SJSA1 (cell line): ENCODE data around the gene TTC38. TPM values are rescaled to one million over a fixed set of nuclear protein-coding genes. Genes with fewer than 3 reads are reported as not detected.
"Not testable (repeated sequence)": the region's sequence is repeated elsewhere in the genome, so short reads cannot be mapped to it uniquely, and the experiment has no call there.

ENCODE experiments used
- DNase-seq, 2 experiments: peaks; one replicate each; pipeline ENCODE4 v3.0.0-alpha.2; 2015 to 2020; ENCODE audit warnings: low spot score in 2 of 2, low read depth in 1 of 2
- H3K27ac ChIP-seq: fragments of 250-450 bp; sonication (Bioruptor Pico); 2 replicates; pipeline ENCODE4 v1.5.1; 2020; ENCODE audit warnings: mild to moderate bottlenecking, moderate library complexity
- H3K27me3 ChIP-seq: fragments of 250-450 bp; sonication (Bioruptor Pico); replicated peaks from 2 replicates; pipeline ENCODE4 v1.5.1; 2020; ENCODE audit warnings: mild to moderate bottlenecking, moderate library complexity
- H3K36me3 ChIP-seq: fragments of 250-450 bp; sonication (Bioruptor Pico); 2 replicates; pipeline ENCODE4 v1.5.1; 2020; ENCODE audit warnings: mild to moderate bottlenecking
- H3K4me1 ChIP-seq: fragments of 250-450 bp; sonication (Bioruptor Pico); replicated peaks from 2 replicates; pipeline ENCODE4 v1.6.1; 2021; ENCODE audit warnings: mild to moderate bottlenecking
- H3K4me3 ChIP-seq: fragments of 250-450 bp; sonication (Bioruptor Pico); 2 replicates; pipeline ENCODE4 v1.5.1; 2020; ENCODE audit warnings: mild to moderate bottlenecking
- H3K9me3 ChIP-seq: fragments of 250-450 bp; sonication (Bioruptor Pico); replicated peaks from 2 replicates; pipeline ENCODE4 v1.5.1; 2020; ENCODE audit warnings: mild to moderate bottlenecking
- total RNA-seq: library from RNA; depleted of rRNA; stranded (reverse); fragments of >200 nt; shearing (Covaris generic); gene quantifications from 2 replicates; pipeline ENCODE4 v1.2.3, GENCODE V29; 2014

The TTC38 gene
- total RNA-seq, 1 experiment from 2014 or later: 58.1 TPM

DNA sequence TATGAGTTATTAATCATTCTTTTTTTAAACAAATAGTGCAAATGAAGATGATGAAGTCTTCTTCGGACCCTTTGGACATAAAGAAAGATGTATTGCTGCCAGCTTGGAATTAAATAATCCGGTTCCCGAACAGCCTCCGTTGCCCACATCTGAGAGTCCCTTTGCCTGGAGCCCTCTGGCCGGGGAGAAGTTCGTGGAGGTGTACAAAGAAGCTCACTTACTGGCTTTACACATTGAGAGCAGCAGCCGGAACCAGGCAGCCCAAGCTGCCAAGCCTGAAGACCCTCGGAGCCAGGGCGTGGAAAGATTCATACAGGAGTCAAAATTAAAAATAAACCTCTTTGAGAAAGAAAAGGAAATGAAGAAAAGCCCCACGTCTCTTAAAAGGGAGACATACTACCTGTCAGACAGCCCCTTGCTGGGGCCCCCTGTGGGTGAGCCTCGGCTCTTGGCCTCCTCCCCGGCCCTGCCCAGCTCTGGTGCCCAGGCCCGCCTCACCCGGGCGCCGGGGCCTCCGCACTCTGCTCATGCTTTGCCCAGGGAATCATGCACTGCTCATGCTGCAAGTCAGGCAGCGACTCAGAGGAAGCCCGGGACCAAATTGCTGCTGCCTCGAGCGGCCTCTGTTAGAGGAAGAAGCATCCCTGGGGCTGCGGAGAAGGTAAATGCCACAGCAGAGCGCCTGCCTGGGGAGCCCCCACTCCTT, 40.6 kb downstream of the TTC38 start:
- Histone ChIP-seq H3K9me3 (no peaks in the 10 kb centered on the region), H3K4me1 (peaks cover 2% of the 10 kb centered on the region), H3K27me3 (no peaks in the 10 kb centered on the region), H3K27ac (no peak overlapping the region), H3K36me3 (peaks cover 92% of the 10 kb centered on the region), H3K4me3 (no peak overlapping the region)
- DNase-seq: no peak

DNA sequence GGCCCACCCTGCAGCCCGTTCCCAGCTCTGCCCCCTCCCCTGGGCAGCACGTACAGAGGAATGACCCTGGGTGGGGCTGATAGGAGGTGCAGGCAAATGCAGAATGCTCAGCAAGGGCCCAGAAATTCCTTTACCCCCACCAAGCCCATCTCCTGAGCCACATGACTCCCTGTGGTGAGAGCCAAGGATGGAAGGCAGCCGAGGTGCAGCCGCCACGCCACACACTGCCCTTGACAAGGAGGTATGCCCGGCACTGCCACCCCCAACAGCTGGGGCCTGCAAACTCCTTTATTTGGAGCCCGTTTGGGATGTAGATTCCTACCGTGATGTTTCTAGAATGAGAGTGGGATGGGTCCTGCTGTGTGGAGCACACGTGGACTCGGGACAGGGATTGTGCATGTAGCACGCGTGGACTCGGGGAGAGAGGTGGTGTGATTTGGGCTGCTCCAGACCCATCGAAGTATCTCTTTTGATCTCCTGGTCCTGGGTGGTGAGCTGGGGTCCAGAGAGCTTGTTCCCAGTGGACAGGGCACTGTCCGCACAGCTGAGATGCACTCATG, 41.8 kb downstream of the TTC38 start:
- peaks cover 92% of the 10 kb centered on the region for H3K36me3 ChIP-seq
- no peak overlapping the region for H3K4me3 ChIP-seq
- H3K27ac ChIP-seq: no peak overlapping the region
- H3K9me3 ChIP-seq: no peaks in the 10 kb centered on the region
- H3K27me3 ChIP-seq: no peaks in the 10 kb centered on the region
- DNase-seq: no peak
- H3K4me1 ChIP-seq: no peaks in the 10 kb centered on the region

DNA sequence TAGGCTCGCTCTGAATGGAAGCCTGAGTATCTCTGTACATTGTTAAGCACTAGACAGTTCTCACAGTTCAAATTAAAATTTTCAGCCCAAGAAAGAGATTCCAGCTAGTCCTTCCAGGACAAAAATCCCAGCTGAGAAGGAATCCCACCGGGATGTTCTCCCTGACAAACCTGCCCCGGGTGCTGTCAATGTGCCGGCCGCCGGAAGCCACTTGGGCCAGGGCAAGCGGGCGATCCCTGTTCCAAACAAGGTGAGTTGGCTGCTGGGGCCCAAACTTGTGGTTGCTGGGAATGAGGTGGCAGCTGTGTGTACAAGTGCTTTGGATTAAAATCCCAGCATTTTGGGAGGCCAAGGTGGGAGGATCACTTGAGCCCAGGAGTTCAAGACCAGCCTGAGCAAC, 44.2 kb downstream of the TTC38 start:
- peaks cover 94% of the 10 kb centered on the region for H3K36me3 ChIP-seq
- DNase-seq: no peak
- H3K27ac ChIP-seq: no peak overlapping the region
- no peaks in the 10 kb centered on the region for H3K9me3 ChIP-seq
- H3K27me3 ChIP-seq: no peaks in the 10 kb centered on the region
- no peak overlapping the region for H3K4me3 ChIP-seq
- no peaks in the 10 kb centered on the region for H3K4me1 ChIP-seq

DNA sequence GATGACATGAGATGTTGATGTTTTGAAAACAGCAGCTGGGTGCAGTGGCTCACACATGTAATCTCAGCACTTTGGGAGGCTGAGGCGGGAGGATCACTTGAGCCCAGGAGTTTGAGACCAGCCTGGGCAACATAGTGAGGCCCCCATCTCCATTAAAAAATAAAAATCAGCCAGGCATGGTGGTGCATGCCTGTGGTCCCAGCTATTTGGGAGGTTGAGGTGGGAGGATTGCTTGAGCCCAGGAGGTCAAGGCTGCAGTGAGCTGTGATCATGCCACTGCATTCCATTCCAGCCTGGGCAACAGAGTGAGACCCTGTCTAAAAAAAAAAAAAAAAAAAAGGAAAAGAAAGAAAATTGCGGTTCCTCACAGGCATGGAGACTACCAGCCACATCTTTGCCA, 45.0 kb downstream of the TTC38 start:
- H3K4me1 ChIP-seq, H3K4me3 ChIP-seq, H3K27ac ChIP-seq, H3K27me3 ChIP-seq, H3K9me3 ChIP-seq, DNase-seq: not testable (repeated sequence)
- peaks cover 94% of the 10 kb centered on the region for H3K36me3 ChIP-seq

DNA sequence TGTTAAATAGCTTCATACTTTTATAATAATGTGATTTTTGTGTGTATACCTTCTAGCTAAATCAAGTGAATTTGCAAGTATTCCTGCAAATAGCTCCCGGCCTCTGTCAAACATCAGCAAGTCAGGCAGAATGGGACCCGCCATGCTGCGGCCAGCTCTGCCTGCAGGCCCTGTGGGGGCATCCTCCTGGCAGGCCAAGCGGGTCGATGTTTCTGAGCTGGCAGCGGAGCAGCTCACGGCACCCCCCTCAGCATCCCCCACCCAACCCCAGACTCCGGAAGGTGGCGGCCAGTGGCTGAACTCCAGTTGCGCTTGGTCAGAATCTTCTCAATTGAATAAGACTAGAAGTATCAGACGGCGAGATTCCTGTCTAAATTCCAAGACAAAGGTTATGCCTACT, 48.2 kb downstream of the TTC38 start:
- Histone ChIP-seq H3K27ac (no peak overlapping the region), H3K4me1 (no peaks in the 10 kb centered on the region), H3K9me3 (no peaks in the 10 kb centered on the region), H3K4me3 (no peak overlapping the region), H3K36me3 (peaks cover 94% of the 10 kb centered on the region), H3K27me3 (no peaks in the 10 kb centered on the region)
- no peak for DNase-seq

DNA sequence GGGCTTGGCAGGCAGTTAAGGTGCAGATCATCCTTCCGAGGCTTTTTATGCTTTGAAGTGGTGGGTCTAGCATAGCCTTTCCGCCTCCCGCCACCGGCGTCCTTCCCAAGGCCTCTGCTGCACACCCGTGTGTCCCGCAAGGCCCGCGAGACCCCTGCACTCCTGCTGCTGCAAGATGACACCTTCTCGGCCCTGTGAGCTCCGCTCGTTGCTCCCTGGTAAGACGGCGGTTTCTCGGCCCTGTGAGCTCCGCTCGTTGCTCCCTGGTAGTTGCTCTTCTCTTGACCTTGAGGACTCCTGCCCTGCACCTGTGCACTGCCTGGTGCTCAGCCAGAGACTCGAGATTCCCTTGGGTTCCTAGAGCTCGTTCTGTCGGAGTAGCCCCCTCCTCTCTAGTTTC, 49.8 kb downstream of the TTC38 start:
- Histone ChIP-seq H3K4me3 (no peak overlapping the region), H3K4me1 (no peaks in the 10 kb centered on the region), H3K27ac (no peak overlapping the region), H3K9me3 (no peaks in the 10 kb centered on the region), H3K27me3 (no peaks in the 10 kb centered on the region), H3K36me3 (peaks cover 91% of the 10 kb centered on the region)
- no peak for DNase-seq

DNA sequence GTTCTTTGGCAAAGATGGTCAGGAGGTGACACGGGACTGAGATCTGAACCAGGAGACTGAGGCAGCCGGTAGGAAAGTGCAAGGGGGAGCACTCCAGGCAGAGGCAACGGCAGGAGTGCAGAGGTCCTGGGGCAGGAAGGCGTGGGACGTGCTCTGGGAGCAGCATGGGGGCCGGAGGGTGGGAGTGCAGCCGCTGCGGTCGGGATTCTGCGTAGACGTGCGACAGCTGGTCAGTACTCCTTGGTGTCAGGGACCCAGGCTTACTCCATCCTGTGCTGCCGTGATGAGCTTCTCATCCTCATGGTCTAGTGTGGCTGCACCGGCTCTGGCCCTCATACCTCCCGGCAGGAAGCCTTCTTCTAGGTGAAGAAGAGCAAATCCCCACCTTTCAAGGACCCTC, 50.8 kb downstream of the TTC38 start:
- no peaks in the 10 kb centered on the region for H3K9me3 ChIP-seq
- no peaks in the 10 kb centered on the region for H3K27me3 ChIP-seq
- H3K36me3 ChIP-seq: peaks cover 96% of the 10 kb centered on the region
- no peaks in the 10 kb centered on the region for H3K4me1 ChIP-seq
- DNase-seq: no peak
- no peak overlapping the region for H3K4me3 ChIP-seq
- H3K27ac ChIP-seq: no peak overlapping the region

DNA sequence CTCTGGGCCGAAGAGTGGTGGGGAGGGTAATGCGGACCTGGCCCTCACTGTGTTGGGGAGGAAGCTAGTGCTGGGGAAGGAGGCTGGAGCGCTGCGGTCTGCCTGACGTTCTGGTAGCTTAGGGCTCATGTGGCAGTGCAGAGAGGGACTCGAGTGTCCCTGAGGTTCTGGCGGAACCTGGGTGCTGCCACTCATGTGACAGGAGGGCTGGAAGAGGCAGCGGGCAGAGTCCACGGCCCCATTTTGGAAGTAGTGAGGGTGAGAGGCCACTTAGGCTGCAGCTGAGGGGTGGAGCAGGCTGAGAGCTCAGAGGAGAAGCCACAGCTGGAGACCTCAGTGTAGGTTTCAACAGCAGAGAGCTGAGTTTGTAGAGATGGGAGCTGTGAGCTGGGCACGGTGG, 51.5 kb downstream of the TTC38 start:
- no peak overlapping the region for H3K4me3 ChIP-seq
- DNase-seq: no peak
- no peak overlapping the region for H3K27ac ChIP-seq
- peaks cover 96% of the 10 kb centered on the region for H3K36me3 ChIP-seq
- no peaks in the 10 kb centered on the region for H3K4me1 ChIP-seq
- no peaks in the 10 kb centered on the region for H3K9me3 ChIP-seq
- no peaks in the 10 kb centered on the region for H3K27me3 ChIP-seq

DNA sequence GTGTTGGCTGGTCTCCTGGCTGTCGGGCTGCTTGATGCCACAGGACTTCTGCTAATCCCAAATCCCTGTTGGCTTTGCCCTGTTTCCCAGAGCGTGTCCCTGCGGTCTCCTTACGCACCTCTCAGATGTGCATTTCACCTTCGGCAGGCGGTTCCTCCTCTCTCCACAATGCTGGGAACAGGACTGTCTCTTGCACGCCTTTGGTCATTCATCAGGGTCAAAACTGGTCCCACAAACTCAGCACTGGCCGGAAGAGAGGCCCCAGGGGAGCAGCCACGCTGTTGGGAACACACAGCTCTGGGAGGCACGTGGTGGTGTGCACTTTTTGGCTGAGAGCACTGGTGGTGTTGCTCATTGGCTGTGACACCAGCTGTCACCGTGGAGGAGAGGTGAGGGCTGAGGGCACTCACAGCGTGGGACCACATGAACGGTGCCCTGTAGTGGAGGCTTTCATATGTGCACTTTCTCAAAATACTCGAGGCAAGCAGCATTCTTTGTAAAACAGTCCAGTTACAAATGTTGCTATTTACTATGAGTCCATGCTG, 52.4 kb downstream of the TTC38 start:
- peaks cover 97% of the 10 kb centered on the region for H3K36me3 ChIP-seq
- no peaks in the 10 kb centered on the region for H3K4me1 ChIP-seq
- H3K27ac ChIP-seq: no peak overlapping the region
- H3K9me3 ChIP-seq: no peaks in the 10 kb centered on the region
- no peaks in the 10 kb centered on the region for H3K27me3 ChIP-seq
- no peak for DNase-seq
- no peak overlapping the region for H3K4me3 ChIP-seq

DNA sequence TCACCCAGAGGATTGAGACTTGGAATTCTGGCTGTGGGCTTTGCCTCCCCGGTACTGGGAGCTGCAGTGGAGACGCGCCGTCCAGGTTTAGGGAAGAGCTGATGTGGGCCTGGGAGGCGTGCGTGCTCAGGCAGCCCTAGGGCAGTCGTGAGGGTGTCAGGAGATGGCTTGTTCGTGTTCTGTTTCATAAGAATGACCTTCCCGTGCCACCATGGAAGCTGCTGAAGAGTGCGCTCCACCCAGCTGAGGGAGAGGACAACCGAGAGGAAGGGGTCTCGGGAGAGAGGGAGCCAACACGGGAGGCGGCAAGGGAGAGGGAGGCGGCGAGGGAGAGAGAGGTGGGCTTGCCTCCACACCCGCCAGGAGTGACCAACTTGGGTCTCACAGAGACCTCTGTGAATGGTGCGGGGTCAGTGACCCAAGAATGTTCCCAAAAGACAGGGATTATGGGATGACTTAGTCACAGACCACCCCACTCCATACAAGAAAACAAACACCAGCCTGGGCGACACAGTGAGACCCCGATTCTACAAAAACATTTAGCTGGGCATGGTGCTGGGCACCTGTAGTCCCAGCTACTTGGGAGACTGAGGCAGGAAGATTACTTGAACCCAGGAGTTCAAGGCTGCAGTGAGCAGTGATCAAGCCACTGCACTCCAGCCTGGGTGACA, 53.0 kb downstream of the TTC38 start:
- H3K4me3 ChIP-seq: no peak overlapping the region
- no peaks in the 10 kb centered on the region for H3K9me3 ChIP-seq
- peaks cover 97% of the 10 kb centered on the region for H3K36me3 ChIP-seq
- no peaks in the 10 kb centered on the region for H3K4me1 ChIP-seq
- H3K27ac ChIP-seq: no peak overlapping the region
- no peak for DNase-seq
- H3K27me3 ChIP-seq: no peaks in the 10 kb centered on the region

DNA sequence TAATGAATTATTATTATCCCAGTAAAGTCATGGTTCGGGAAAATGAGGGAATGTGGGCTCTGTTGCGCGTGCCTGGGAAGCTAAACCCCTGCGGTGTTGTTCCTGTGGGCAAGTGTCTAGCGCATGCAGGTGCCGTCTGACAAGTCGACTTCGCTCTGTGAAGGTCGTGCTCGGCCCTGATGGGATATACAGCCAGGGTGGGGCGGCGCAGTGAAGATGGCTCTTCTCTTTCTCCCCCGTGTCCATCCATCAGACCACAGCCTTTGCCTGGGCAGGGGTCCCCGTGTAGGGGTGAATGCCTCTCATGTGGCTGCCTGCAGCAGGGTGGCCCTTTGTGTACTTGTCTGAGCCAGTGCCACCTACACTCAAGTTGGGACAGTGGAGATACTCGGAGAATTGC, 54.9 kb downstream of the TTC38 start:
- H3K27me3 ChIP-seq: no peaks in the 10 kb centered on the region
- DNase-seq: no peak
- H3K4me1 ChIP-seq: no peaks in the 10 kb centered on the region
- no peaks in the 10 kb centered on the region for H3K9me3 ChIP-seq
- H3K27ac ChIP-seq: no peak overlapping the region
- peaks cover 97% of the 10 kb centered on the region for H3K36me3 ChIP-seq
- no peak overlapping the region for H3K4me3 ChIP-seq

DNA sequence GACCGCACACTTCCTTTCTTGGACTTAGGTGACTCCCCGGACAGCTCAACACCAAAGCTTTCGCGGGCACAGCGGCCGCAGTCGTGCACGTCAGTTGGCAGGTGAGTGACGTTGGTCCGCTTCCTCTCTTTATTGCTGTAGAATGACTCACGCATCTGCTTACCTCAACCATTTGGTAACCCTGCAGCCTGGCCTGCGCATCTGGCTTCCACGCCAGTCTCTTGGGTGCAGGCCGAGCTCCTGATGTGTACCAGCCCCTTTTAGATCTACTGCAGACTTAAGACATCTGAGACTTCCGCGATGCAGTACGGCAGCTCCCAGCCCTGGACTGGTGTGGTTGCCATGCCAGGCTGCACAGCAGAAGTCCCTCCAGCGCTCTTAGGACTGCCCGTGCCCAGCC, 55.4 kb downstream of the TTC38 start:
- H3K36me3 ChIP-seq: peaks cover 97% of the 10 kb centered on the region

DNA sequence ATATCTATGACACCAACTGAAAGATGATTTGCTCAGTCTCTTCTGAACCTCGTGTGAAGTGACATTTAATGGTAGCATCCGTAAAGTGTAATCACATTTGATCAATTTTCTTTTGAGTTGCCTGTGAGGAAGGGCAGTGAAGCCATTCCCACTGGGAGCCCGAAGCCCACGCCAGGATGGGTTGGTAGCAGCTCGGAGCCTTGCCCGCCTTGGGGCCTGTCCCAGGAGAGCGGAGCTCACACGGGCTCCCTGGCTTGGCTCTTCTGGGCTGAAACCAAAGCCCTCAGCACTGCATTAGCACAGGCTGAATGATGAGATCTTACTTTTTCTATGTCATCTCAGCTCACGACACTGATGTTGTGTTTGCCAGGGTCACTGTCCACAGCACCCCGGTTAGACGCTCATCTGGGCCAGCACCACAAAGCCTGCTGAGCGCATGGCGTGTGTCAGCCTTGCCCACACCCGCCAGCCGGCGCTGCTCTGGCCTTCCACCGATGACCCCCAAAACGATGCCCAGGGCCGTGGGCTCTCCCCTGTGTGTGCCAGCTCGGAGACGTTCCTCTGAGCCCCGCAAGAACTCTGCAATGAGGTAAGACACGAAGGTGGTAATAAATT, 58.4 kb downstream of the TTC38 start:
- no peaks in the 10 kb centered on the region for H3K4me1 ChIP-seq
- no peak for DNase-seq
- peaks cover 97% of the 10 kb centered on the region for H3K36me3 ChIP-seq
- no peaks in the 10 kb centered on the region for H3K27me3 ChIP-seq
- H3K4me3 ChIP-seq: no peak overlapping the region
- no peak overlapping the region for H3K27ac ChIP-seq
- no peaks in the 10 kb centered on the region for H3K9me3 ChIP-seq

More for the DNA sequence above, 55.4 kb downstream of the TTC38 start:
- Histone ChIP-seq H3K4me1 (no peaks in the 10 kb centered on the region), H3K27me3 (no peaks in the 10 kb centered on the region), H3K27ac (no peak overlapping the region), H3K4me3 (no peak overlapping the region), H3K9me3 (no peaks in the 10 kb centered on the region)
- no peak for DNase-seq
